ENCODE results near the gene PRAMEF13.
"Not testable (repeated sequence)": the region's sequence is repeated elsewhere in the genome, so short reads cannot be mapped to it uniquely, and the experiment has no call there.

GRCh38 chr1:13222788-13223187, 21.6 kb upstream of the PRAMEF13 start:
- TF ChIP-seq CTCF (IDR thresholded peaks at IDR 0.05 in 2 of 3, conservative IDR thresholded peaks at IDR 0.05 in 1 of 3; ENCODE audit: insufficient read depth in 2 of 3, low read depth in 1 of 3, low read length in 3 of 3); GABPA (tag; conservative IDR thresholded peaks at IDR 0.05; ENCODE audit: low read depth); SRSF1 (IDR thresholded peaks at IDR 0.05; ENCODE audit: low read depth, low read length); ATF3 (IDR thresholded peaks at IDR 0.05); ATF3 (CRISPR knock-in tag; conservative IDR thresholded peaks at IDR 0.05); TCF7 (IDR thresholded peaks at IDR 0.05; ENCODE audit: borderline replicate concordance): not testable (repeated sequence)
